ENCODE data around the gene MYRIP.

GRCh38 chr3:39911465-39912309, 102.3 kb downstream of the MYRIP start:
- TF ChIP-seq CTCF (IDR thresholded peaks at IDR 0.05) (no peak), POLR2A (IDR thresholded peaks at IDR 0.05) (no peak), EP300 (IDR thresholded peaks at IDR 0.05) (no peak)

Data from suprapubic skin (tissue), 3 donors.